GM18907 (cell line): ENCODE data around the gene TGFB1.
"Not testable (repeated sequence)": the region's sequence is repeated elsewhere in the genome, so short reads cannot be mapped to it uniquely, and the experiment has no call there.

Experiments
- ATAC-seq: cut with Tn5 transposase; IDR thresholded peaks from one replicate; pipeline ENCODE4 v1.9.1; 2021; ENCODE audit warnings: mild to moderate bottlenecking, moderate library complexity; ENCODE audit not compliant: unreplicated experiment

The TGFB1 gene

DNA sequence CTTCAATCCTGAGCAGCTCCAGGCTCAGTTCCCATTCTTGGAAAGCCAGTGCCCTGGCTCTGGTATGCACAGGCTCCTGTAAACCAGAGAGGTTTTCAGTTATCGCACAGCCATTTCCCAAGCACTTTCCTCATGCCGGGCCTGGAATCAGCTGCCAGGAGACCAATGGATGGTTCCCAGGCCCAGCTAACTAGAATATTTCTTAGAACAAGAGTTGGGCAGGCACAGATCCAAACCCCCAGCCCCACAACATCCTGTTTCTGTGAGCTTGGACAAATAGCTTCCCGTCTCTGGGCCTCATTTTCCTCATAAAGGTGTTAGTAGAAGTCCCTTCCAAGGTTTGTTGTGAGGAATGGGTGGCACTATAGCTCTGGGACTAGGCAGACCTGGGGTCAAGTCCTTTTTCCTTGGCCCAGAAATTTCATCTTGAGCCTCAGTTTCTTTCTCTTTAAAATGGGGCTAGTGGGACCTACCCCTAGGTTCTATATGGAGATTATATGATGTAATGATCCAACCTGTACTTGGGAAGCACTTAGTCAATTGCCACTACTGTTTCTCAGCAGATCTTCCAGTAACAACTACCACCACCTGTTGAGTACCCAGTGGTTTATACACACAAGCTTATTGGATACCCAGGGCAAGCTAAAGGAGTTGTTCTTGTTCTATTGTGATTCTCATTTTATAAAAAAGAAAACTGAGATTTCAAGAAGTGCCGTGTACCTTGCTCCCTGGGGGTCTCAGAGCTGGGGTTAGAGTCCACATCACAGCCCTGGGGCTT is 48.8 kb downstream of the TGFB1 start:
- no peak for ATAC-seq

DNA sequence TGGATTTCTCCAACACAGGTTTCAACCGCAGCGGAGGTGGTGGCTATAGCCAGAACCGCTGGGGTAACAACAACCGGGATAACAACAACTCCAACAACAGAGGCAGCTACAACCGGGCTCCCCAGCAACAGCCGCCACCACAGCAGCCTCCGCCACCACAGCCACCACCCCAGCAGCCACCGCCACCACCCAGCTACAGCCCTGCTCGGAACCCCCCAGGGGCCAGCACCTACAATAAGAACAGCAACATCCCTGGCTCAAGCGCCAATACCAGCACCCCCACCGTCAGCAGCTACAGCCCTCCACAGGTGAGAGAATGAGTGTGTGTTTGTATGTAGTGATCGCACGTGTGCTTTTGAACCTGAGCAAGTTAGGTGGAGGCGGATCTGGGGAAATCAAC is 49.8 kb downstream of the TGFB1 start:
- ATAC-seq: no peak

DNA sequence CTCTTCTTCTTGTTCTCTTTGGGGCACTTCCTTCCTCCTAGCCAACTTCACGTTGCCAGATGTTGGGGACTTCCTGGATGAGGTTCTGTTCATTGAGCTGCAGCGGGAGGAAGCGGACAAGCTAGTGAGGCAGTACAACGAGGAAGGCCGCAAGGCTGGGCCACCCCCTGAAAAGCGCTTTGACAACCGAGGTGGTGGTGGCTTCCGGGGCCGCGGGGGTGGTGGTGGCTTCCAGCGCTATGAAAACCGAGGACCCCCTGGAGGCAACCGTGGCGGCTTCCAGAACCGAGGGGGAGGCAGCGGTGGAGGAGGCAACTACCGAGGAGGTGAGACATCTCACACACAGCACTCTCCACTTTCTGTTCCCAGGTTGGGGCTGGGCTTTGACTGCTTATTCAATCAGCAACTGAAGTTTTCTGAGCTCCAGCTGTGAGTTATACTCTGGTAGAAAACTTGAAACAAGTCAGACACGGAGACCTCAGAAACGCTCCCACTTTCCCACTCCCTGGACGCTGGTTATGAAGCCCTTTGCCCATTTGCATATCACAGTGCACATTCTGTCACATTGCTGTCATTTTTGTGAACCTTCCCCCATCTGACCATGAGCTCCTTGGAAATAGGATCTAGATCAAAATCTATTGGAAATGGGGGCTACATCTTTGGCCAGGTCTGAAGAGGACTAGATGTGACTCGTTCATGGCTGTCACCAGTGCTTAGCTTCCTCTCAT is 50.9 kb downstream of the TGFB1 start:
- peak; percentile 35 for ATAC-seq

DNA sequence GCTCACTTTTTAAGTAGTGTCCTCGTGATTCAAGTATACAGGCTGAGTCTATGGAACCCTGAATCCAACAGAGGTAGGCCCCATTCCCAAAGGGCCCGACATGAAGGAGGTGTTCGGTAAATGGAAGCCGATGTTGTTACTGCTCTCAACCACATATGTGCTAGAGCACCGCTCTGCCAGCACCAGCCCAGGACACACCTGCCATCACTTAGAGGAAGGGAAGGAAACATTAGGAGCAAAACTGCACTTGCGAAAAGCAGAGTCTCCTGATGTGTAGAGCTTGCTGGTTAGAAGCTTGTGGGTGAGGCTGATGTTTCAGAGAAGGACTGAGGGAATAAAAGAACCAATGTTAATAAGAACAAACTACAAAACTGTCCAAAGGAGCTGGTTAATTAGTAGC is 53.2 kb downstream of the TGFB1 start:
- ATAC-seq: no peak

DNA sequence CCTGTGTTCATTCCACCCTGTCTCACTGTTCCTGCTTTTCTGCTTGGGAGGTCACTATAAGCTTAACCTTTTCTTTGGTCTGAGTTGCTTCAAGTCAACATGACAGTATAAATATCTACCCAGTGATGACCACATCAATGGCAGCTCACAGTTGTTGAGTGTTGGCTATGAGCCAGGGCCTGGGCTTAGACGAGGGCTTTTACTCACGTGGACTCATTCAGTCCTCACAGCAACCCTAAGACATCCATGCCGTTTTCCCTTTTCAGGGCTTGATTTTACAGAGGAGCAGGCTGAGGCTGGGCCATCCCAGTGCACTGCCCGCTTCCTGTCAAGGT is 54.0 kb downstream of the TGFB1 start:
- ATAC-seq: no peak

DNA sequence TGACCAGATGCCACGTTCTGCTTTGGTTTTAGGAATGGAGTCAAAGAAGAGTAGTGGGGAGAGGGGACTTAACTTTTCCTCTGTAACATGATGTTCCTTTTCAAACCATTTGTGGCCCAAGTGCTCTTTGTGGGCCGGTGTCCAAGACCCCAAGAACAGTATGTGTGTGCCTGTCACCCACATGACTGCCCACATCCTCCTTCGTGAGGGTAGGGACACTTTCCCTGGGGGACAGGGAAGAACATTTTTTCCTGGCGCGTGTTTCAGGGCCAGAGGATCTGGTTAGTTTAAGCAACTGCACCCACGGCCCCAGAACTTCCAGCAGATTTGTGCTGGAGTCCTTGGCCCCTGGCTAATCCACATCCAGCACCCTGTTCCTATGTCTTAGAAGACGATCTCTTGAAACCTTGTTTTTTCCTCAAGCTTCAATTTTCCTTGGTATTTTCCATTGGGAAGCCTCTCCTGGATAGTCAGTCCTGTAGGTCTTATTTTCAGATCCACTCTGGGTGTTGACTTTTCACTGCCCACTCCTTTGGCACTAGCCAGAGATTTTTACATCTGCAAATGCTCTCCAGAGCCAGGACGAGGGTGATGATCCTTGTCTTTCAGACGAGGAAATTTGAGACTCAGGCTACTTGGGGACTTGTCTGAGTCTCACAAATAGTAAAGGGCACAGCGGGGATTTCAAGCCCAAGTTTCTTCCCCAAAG is 54.5 kb downstream of the TGFB1 start:
- ATAC-seq: no peak

DNA sequence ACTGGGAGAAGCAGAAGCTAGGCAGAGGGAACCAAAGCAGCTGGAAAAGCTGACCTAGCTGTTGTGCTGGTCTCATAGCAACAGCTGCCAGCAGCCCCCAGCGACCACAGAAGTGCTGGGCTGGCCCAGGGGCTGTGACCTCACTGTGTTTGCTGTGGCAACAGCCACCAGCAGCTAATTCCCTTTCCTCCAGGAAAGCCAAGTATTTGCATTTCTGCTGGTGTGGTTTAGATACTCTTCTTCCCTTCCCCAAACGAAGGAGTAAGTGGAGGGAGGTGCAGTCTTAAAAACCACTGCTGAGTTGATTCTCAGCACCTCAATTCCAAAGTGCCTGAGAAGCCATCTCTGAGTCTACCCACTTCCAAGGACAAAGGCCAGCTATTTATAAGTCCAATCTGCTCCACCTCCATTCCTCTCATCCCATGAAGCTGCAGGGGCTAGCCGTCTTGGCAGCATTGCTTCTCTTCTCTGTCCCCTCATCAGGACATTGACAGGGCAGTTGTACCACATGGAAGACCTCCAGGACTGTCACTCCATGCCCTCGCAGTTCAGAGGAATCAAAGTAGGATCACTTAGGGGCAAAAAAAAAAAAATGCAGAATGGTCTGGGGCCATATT is 55.3 kb downstream of the TGFB1 start:
- peak; percentile 16 for ATAC-seq

DNA sequence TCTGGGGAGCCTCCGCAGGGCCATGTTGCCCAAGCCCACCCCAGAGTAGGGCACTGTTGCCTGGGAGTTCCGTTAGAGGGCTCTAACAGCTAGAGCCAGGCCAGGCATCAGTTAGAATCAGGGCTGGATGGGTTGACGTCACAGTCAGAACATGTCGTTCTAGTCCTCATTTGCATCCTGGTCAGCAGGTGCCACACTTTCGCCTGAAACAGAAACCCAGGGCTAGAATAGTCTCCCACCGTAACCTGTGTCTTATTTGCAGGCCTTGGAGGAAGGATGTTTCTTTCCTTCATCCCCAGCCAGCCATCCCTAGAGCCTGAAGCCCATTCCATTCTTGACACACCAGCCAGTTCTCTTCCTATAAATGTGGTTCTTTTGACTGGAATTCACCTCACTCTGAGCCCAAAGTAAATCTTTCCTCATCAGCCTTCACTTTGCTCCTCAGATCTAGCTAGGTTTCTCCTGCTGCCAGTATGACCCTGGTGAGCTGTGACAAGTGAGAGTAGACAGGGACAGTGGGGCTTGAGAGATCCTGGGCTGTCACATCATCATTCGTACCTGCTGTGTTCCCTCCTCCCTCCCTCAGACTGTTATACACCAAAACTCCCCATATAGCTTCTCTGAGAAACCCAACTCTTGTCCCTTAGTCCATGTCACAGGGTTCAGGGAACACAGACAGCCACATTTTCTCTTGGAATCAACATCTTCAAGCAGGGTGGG is 55.9 kb downstream of the TGFB1 start:
- peak; percentile 72 for ATAC-seq

DNA sequence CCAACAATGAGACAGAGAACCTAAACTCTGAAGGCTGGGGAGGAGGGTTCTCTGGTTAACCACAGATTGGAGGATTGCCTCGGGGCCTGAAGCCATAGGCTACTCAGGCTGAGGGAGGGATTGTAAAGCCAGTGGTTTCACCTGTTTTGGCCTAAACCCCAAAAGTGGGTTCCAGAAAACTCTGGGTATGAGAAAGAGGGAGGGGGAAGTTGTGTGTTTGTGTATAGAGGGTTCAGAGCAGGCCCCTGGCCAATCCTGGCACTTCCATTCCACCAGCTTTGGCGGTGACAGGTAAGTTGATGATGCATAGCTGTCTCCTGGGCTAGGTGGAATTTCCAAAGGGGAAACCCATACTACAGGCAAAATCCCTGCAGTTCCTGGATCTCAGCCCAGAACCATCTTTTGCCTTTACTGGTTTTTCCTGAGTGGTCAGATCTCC is 57.3 kb downstream of the TGFB1 start:
- ATAC-seq: no peak

DNA sequence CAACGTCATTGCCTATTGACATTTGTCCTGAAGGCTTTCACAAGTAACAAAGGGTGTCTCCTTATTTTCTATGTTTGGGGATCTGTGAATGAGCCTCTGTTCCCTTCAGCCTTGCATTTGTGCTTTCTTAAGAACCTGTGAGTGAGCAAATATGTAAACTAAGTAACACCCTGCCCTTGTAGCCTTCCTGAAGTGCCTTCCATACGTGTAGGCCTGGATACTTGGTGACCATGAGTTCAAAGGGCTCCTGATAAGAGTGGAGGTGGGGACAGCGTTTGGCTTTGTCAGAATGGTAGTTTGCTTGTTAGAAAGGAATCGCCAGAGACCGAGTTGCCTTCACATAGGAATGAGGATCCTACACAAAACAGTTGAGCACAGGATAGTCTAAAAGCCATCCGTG is 58.2 kb downstream of the TGFB1 start:
- ATAC-seq: no peak

DNA sequence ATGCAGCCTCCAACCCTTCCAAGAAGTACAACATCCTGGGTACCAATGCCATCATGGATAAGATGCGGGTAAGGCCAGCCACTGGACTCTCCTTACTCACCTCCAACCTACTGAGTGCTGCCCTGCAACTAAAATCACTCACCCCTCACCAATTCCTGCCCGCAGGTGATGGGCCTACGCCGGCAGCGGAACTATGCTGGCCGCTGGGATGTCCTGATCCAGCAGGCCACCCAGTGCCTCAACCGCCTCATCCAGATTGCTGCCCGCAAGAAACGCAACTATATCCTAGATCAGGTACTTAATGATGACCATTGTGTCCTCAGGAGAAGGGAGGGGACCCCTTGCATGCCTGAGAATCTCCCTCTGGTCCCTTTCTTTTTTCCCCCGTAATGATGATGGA is 59.3 kb downstream of the TGFB1 start:
- ATAC-seq: no peak

DNA sequence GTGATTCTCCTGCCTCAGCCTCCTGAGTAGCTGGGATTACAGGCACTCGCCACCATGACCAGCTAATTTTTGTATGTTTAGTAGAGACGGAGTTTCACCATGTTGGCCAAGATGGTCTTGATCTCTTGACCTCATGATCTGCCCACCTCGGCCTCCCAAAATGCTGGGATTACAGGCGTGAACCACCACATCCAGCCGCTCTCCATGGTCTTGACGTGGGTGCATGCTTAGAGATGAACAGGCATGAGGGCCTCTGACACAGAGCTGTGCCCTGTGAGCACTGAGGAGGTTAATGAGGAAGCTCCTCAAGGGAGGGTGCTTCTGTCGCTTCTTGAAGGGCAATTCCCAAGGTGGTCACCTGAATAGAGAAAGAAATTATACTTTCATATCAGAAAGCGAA is 63.9 kb downstream of the TGFB1 start:
- ATAC-seq: not testable (repeated sequence)

DNA sequence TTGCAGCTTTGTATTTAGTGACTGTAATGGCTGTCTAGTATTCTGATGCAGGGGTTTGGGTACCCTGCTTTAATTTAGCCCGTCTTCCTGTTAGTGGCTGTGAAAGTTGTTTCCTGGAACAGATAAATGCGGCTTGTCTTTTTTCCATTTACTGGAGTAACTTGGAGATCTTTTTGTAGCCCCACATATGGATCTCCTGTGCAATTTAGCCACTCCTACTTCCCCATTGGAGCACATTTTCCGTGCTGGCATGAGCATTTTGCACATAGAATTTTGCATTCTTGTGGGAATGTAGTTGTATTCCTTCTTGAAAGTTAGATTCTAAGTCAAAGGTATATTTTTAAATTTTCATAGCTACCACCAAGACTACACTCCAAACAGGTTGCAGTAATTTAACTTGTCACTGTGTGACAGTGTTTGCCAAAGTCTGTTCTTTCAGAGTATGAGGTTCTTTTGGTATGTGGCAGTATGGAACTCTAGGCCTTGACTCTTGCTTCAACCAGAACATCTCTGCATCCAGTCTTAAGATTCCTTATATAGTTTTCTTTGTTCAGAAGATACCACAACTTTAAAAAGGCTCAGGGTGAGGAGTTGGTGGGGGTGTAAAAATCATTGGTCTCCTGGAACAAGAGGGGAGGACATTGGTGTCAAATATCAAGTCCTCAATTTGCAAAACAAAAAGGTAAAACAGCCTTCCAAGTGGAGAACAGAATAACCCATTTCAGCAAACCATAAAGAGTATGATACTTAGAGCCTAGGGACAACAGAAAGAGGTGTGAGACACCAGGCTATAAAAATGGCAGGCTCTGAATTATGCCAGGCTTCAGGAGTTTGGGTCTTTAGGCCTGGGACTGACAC is 64.8 kb downstream of the TGFB1 start:
- ATAC-seq: no peak
